GM04503 (cell line): ENCODE measurements around the gene TLK1.

Source experiments
- DNase-seq: peaks from one replicate; pipeline ENCODE4 v3.0.0-alpha.2; 2012; ENCODE audit warnings: low read depth

Gene TLK1

GRCh38 chr2:171160119-171160955 is at the start of gene TLK1:
Gene TLK1 (minus strand): TSS chr2:171160893. CDS start chr2:171160428, 465 bp downstream.
- DNase-seq: peak; percentile 21

DNA sequence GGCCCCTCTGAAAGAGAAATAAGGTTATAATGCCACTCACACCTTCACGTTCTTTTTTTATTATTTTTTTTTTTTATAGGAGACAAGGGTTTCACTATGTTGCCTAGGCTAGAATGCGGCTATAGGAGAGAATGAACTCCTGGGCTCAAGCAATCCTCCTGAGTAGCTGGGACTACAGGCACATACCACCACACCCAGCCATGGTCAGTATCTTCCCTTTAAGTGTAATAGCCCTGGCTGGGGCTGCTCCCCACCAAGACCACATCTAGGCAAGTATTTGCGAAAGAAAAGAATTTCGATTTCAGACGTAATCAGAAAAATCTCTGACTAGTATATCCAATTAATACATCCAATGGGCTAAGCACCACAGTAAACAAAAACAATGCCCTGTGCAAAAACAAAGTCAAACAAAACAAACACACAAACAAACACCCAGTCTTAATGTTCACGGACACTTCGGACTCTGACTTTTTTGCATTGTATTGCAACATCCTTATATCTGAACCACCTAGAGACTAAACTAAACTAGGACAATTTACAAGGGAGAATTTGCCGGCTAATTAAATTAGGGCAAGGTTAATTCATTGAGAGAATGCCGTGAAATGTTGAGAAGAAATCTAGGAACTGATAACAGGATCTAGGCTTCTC is 49.6 kb upstream of the TLK1 start:
- DNase-seq: no peak

DNA sequence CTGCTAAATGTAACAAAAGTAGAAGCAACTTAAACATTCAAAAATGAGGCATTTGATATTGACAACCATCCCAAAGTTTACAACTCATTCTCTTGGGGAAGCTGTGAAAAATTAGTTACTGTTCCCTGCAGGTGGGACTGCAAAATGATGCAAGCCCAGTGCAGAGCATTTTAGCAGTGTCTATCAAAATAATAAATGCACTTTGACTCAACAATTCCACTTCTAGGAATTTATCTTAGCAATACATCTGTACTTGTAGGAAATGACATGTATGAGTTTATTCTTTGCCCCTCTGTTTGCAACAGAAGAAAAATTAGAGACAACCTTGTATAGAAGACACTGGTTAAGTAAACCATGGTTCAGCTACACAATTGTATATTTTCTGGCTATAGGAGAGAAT is 48.0 kb upstream of the TLK1 start:
- no peak for DNase-seq

GRCh38 chr2:171206422-171207115 is 45.9 kb upstream of the TLK1 start:
- no peak for DNase-seq

GRCh38 chr2:171205551-171205950 is 44.9 kb upstream of the TLK1 start:
- DNase-seq: no peak

- DNase-seq: no peak
Measured at GRCh38 chr2:171201767-171202166, 41.1 kb upstream of the TLK1 start.

DNA sequence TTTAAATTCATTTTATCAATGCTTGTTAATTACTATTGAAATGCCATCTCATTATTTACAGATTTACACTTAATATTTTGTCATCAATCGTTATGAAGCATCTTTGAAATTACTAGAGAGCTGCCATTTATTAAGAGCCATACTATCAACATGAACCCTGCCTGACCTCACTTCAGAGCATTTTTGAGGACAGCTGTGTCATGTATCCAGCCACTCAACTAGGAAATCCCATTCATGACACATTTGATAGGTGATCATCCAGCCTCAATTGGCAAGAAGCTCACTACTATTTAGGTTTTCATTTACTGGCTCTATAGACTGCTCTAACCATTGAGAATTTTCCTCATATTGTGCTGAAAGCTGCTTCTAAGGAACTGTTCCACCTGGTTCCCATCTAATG is 40.6 kb upstream of the TLK1 start:
- no peak for DNase-seq

DNA sequence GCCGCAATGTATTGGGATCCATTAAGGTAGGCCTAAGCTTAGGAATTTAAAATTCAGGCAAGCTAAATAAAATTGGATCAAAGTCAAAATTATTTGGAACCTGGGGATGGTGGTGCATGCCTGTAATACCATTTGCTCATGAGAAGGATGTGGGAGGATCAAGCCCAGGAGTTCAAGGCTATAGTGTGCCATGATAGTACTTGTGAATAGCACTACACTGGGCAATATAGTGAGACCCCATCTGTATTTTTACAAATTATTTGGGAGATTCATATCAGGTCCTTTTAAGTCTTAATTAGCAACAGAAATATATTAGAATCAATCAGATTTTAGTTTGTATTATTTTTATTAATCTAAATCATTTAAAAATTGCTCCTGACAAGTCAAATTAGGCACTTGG is 39.8 kb upstream of the TLK1 start:
- no peak for DNase-seq

DNA sequence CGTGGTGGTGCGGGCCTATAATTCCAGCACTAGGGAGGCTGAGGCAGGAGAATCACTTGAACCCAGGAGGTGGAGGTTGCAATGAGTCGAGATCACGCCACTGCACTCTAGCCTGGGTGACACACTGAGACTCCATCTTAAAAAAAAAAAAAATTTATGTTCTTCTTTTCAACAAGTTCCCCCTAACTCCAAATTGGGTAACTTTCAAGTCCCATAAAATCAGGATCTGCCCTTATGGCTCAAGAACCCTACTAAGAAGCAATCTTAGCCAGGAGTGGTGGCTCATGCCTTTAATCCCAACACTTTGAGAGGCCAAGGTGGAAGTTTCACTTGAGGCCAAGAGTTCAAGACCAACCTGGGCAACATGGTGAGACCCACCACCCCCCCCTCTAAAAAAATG is 30.3 kb upstream of the TLK1 start:
- no peak for DNase-seq

DNA sequence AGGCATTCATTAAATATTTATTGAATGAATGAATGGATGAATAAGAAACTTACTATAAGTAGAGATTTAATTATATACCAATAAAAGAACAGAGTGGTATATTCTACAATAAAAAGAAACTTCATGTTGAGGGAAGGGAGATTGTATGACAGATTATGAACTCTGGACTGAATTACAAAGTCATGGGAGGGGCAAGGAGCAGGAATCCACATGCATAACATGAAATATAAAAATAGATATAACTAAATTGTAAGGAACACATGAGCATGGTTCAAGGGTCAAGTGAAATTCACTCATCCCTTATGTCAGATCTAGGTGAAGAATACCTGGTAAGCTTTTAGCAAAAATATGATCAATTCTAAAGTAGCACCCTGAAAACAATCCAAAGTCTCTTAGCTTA is 27.1 kb upstream of the TLK1 start:
- no peak for DNase-seq

GRCh38 chr2:171187177-171187576 is 26.5 kb upstream of the TLK1 start:
- DNase-seq: no peak

DNA sequence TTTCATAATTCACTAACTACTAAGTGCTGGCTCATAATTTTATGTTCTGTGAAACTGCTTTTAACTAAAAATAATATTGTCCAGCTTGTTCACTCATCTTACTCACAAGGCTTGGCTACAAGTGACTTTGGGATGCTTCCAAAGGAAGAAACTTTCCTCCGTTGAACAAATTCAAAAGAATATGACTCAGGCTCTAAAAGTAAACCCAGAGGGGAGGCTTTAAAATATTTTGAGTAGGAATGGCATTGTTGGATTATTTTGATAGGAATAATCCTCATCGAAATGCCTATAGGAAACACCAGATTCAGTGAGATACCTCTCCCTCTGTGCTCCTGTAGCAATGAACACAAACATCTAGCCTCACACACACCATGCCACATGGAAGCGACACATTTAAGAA is 25.2 kb upstream of the TLK1 start:
- DNase-seq: peak; percentile 67

DNA sequence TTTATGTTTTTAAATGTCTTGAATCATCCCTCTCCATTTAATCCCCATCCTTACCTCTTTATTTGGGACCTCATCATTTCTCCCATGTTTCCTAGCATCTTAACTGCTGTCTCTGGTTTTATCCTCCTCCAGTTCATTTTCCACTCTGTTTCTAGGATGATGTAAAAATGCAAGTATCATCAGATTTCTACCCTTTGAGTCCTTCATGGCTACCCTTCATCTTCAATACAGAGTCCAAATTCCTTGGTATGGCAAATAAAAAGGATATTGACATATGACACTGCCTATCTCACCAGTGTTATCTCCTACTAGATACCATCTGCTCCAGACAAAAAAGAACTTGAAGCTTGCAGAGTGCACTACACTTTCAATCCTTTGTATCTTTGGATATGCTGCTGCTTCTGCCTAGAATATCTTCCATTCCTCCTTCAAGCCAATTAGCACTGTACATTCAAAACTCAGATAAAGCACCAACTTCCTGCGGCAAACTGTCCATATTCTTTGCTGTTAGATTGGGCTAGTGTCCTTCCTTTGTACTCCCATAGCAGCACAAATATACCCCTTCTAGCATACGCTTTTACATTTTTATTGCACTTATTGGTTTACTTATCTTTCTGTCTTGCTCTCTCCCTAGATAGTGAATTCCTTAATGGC is 24.6 kb upstream of the TLK1 start:
- DNase-seq: no peak

GRCh38 chr2:171181064-171182049 is 20.7 kb upstream of the TLK1 start:
- no peak for DNase-seq

GRCh38 chr2:171180229-171180930 is 19.7 kb upstream of the TLK1 start:
- no peak for DNase-seq

- no peak for DNase-seq
Measured at GRCh38 chr2:171178993-171179392, 18.3 kb upstream of the TLK1 start.

DNA sequence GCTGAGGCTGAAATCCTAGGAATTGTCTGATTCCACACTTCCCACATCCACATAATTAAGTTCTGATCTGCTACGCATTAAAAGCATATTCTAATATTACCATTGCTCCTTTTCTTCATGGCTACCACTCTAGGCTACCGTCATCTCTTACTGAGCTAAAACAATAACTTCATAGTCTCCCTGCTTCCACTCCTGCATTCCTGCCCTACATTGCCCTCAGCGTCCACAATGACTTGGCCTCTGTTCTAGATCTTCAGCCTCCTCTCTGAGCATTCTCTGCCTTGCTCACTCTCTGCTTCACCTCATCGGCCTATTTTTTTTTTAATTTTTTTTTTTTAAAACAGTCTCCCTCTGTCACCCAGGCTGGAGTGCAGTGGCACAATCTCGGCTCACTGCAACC is 15.8 kb upstream of the TLK1 start:
- no peak for DNase-seq

DNA sequence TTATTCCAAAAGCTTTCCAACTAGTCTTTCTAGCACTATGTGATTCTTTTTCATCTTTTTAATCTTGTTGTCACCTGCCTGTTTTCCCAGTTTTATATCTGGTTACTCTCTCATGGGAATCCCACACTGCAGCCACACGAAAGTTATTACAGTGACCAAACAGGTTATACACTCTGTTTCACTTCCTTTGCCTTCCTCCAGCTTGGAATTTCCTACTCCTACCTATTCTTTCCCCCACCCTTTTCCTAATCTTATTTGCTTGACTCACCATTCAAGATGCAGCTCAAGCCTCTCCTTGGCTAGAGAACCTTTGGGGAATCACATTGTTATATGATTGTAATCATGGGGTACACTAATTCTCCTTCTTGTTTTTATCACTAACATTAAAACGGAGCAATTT is 13.4 kb upstream of the TLK1 start:
- DNase-seq: no peak

DNA sequence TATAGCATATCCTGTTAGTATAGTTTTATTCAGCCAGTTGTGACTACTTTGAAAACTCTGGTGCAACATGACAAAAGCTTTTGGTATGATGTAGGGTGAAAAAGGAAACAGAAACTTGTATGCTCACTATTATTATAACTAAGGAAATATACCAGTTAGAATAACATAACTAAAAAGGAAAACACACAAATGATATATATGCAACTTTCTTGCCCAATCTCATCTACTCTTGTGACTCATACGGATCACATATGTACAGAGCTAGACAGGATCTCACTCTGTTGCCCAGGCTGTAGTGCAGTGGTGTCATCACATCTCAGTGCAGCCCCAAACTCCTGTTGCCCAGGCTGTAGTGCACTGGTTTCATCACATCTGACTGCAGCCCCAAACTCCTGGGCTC is 12.4 kb upstream of the TLK1 start:
- DNase-seq: no peak

- no peak for DNase-seq
Measured at GRCh38 chr2:171171808-171172207, 11.1 kb upstream of the TLK1 start.

DNA sequence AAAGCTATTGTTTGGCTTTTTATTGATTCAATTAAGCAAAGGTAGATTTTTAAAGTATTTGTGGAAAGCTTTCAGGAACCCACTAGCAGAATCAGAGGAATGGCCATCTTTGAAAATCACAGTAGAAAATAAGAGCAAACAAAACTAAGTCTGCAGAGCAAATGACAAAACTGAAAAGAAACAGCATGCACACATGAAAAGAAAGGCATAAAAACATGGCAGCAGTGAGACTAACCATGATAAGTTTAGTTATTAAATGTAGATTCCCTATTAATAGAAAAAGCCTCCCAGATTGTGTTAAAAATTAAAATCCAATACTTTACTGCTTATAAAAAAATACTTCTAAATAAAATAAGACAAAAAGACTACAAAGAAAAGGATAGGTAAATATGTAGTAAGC is 9.1 kb upstream of the TLK1 start:
- no peak for DNase-seq
